NCI-H1105 treated with DMSO at 0.1 percent for 48 hours (cell line): ENCODE measurements around the gene SMIM24.
"Not testable (repeated sequence)": the region's sequence is repeated elsewhere in the genome, so short reads cannot be mapped to it uniquely, and the experiment has no call there.

Source experiments
- DNase-seq: peaks from one replicate; lab custom pipeline; 2025; lab: John Stamatoyannopoulos, UW

The SMIM24 gene

DNA sequence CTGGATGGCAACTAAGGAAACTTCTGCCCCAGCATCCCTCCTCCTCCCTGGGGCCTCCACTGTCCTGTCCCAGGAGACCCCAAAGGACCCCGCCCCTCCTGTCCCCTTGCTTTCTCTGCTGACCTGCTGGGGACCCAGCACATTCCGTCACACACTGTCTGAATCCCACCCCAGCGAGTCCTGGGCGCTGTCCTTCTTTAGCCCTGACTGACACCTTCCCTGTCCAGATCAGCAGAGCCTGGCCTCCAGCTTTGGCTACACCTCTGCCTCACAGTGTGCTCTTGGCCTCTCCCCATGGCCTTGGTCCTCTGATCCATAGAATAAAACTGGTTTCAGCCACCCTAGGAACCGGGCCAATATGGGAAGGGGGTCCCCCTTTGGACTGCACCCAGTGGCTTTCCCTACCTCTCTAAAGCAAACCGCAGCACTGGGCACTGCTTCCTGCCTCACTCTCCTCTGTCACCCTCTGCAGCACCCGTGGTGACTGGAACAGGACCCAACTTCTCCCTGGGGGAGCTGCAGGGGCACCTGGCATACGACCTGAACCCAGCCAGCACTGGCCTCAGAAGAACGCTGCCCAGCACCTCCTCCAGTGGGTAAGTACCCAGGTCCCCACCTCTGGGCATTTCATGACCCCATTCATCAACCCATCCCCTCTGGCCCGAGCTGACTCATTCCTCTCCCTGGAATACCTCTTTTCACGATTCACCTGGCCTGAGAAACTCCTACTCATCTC is 46.4 kb downstream of the SMIM24 start:
- no peak for DNase-seq

DNA sequence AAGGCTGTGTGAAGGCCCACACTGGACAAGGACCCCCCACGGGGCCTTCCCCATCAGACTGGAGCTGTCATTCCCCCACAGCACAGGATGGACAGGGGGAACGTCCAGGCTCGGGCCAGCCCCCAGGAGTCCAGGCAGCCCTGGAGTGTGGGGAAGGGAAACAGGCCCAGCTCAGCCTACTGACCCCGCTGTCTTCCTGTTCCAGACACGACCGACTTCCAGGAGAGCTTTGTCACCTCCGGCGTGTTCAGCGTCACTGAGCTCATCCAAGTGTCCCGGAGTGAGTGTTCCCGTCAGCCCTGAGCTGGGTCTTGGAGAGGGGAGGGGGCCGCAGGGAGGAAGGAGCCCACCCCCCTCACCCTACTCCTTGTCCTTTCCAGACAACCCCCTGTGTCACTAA is 47.0 kb downstream of the SMIM24 start:
- DNase-seq = no peak

DNA sequence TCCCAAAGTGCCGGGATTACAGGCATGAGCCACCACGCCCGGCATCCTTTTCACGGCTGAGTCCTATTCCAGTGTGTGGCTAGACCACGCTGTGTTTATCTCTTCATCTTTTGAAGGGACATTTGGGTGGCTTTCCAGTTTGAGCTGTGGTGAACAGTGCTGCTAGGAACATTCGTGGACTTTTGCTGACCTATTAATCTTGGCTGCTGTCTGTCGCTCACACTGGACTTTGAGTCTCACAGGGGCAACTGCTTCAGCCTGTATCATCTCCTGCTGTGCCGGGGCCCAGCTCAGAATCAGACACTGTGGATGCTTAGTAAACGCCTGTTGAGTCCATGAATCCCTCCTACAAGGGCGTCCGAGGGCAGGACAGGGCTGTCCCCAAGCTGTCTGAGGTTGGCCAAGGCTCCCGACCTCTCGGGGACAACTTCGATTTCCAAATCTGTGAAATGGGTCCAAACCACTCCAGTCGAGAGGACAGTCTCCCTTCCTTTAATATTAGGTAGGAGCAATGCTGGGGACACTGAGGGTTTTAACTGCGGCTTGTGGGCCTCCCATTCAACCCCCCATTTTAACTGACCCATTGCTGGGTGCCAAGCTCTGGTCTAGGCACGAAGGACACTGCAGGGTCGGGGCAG is 48.4 kb downstream of the SMIM24 start:
- no peak for DNase-seq

DNA sequence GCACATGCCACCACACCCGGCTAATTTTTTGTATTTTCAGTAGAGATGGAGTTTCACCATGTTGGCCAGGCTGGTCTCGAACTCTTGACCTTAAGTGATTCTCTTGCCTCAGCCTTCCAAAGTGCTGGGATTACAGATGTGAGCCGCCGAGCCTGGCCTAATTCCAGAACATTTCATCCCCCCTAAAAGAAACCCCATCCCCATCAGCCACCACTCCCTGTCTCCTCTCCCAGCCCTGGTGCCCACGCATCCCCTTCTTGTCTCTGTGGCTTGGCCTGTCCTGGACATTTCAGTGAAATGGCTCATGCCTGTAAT is 50.0 kb downstream of the SMIM24 start:
- not testable (repeated sequence) for DNase-seq

DNA sequence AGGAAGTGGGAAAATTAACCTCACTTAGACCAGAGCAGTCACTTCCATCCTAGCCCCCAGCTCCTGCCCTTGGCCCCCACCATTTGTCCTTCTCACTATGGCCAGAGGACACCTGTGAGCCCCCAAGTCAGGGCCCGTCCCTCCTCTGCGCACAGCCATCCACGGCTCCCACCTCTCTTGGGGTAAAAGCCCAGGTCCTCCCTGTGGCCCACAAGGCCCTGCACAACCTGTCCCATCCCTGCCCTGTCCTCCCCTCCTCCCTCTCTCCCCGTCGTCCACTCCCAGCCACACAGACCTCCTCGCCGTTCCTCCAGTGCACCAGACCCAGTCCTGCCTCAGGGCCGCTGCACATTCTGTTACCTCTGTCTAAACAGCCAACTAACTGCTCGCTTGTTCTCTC is 53.9 kb downstream of the SMIM24 start:
- no peak for DNase-seq
